ENCODE data around the gene SSR3.

Gene SSR3

DNA sequence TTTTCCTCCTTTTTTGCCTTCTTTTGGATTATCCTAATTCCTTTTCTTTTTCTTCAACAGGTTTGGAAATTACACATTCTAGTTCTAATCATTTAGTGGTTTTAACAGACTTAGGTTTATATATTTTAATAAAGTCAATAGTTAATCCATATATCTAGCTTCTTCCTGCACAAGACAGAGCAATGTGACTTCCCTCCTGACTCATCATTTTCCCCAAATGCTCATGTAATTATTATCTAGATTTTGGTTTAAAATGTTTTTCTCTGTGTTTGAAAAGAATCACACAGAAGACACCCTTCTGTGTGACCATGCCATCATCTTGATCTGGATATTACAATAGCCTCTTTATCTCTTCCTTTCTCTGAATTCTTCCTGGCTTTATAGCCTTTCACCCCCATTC is 28.6 kb upstream of the SSR3 start:
- in situ Hi-C loops (cut with MboI; ENCODE audit: low pct_unique_long_range_greater_than_20kb, low sequenced_read_pairs, unreplicated experiment), result no loop called here
- no peak for DNase-seq (ENCODE audit: low spot score)
- TF ChIP-seq CTCF (IDR thresholded peaks at IDR 0.05; ENCODE audit: extremely low read depth, insufficient read depth, missing control alignments), result no peak

DNA sequence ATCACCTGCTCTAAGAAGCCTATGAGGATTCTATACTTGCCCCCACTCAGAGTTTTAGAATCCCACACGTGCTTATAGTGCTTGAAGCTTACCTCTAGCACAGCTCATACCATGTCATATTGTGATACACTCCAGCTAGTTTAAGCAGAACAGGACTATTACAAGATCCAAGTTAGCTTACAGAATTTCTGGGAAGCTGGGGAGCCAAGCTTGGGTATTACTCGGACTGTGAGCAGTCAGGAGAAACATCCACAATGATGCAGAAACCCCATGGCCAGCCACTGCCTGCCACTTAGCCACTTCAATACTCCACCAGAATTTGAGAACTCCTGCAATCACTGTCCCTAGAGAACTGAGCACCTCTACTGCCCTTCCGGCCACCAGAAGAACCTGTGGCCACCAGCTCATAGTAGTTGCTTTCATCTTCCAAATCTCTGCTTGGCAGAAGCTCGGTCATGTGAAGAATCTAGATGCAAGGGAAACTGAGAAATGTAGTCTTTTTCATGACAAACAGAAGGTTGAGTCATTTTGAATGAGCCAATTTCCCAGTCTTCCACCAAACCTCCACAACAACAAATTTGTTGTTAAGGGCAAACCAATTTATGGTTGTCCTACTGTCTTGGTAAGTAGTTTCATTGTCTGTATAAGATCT is 27.7 kb upstream of the SSR3 start:
- DNase-seq (ENCODE audit: low spot score), result no peak
- TF ChIP-seq CTCF (IDR thresholded peaks at IDR 0.05; ENCODE audit: extremely low read depth, insufficient read depth, missing control alignments), result no peak
- in situ Hi-C loops (cut with MboI; ENCODE audit: low pct_unique_long_range_greater_than_20kb, low sequenced_read_pairs, unreplicated experiment), result no loop called here

DNA sequence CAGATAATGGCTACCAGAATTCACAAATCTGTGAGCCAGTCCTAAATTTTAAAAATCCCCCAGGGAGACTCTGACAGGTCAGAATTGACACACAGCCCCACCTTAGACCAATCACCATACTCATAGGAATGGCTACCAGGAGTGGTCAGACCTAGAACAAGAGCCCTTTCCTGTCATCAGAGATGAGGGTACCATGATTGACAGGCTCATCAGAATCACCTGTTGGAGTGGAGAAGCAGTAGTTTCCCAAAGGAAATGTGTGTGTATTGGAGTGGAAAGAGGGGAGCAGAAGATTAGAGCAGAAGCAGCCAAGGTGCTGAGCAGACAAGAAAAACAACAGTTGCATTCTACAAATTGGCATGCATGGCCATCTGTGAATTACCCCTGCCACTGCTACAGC is 27.0 kb upstream of the SSR3 start:
- no peak for TF ChIP-seq CTCF (IDR thresholded peaks at IDR 0.05; ENCODE audit: extremely low read depth, insufficient read depth, missing control alignments)
- DNase-seq (ENCODE audit: low spot score), result no peak
- in situ Hi-C loops (cut with MboI; ENCODE audit: low pct_unique_long_range_greater_than_20kb, low sequenced_read_pairs, unreplicated experiment), result no loop called here

DNA sequence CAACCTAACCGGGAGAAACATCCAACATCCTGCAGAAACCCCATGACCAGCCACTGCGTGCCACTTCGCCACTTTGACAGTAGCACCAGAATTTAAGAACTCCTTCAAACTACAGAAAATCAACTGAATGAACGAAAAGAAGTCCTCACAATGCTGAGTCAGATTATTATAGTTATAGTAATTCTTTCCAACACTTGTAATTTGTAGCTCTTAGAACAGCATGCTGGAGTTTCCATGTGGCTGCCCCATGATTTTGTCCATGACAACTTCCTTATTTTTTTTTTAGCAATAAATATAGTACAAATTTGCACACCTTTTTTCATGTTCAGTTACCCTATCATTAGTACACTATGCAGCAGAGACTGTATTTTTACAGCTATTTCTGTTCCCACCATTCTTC is 26.1 kb upstream of the SSR3 start:
- in situ Hi-C loops (cut with MboI; ENCODE audit: low pct_unique_long_range_greater_than_20kb, low sequenced_read_pairs, unreplicated experiment), result no loop called here
- DNase-seq (ENCODE audit: low spot score), result no peak
- no peak for TF ChIP-seq CTCF (IDR thresholded peaks at IDR 0.05; ENCODE audit: extremely low read depth, insufficient read depth, missing control alignments)

DNA sequence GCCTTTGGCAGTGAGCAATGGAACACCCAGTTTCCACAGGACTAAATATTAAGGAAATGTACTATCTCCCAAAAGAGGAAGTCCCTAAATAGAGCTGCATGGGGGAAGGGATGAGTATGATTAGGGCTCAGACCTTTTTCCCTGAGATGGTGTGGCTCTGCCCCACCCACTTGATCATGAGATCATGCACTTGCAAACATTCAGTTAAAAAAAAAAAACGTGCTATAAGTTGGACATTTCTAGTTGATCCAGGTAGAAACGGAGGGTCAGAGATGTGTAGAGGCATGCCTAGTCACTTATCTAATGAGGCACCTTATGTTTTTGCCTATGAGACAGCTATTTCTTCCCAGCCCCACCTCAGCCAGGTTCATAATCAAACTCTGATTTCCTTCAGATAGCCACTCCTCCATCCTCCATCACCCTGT is 24.5 kb upstream of the SSR3 start:
- no peak for DNase-seq (ENCODE audit: low spot score)
- in situ Hi-C loops (cut with MboI; ENCODE audit: low pct_unique_long_range_greater_than_20kb, low sequenced_read_pairs, unreplicated experiment), result no loop called here
- TF ChIP-seq CTCF (IDR thresholded peaks at IDR 0.05; ENCODE audit: extremely low read depth, insufficient read depth, missing control alignments), result no peak

- no peak for DNase-seq (ENCODE audit: low spot score)
- in situ Hi-C loops (cut with MboI; ENCODE audit: low pct_unique_long_range_greater_than_20kb, low sequenced_read_pairs, unreplicated experiment), result no loop called here
These were observed 22.8 kb upstream of the SSR3 start for GRCh38 chr3:156577736-156578135.

More at GRCh38 chr3:156577736-156578135, 22.8 kb upstream of the SSR3 start:
- no peak for TF ChIP-seq CTCF (IDR thresholded peaks at IDR 0.05; ENCODE audit: extremely low read depth, insufficient read depth, missing control alignments)
